Smooth muscle cell (in vitro differentiated cells): ENCODE results near the gene GALNT7. TPM values are rescaled to one million over a fixed set of nuclear protein-coding genes. Genes with fewer than 3 reads are reported as not detected.

Experiments
- DNase-seq: peaks from one replicate; lab custom pipeline; 2025; ENCODE audit not compliant: unreplicated experiment; lab: John Stamatoyannopoulos, UW
- H2AFZ ChIP-seq: fragments of 200-600 bp; sonication (generic); 2 replicates; pipeline ENCODE4 v1.6.0; 2016; ENCODE audit warnings: antibody characterized with exemption, low read depth, mild to moderate bottlenecking
- H3F3A ChIP-seq: fragments of 200-600 bp; sonication (generic); 2 replicates; pipeline ENCODE4 v1.6.0; 2017; ENCODE audit warnings: antibody characterized with exemption, low read depth
- H3K27ac ChIP-seq: fragments of 200-600 bp; sonication (generic); 2 replicates; pipeline ENCODE4 v1.5.1; 2016; ENCODE audit warnings: low read depth, mild to moderate bottlenecking
- H3K27me3 ChIP-seq: fragments of 200-600 bp; sonication (generic); 2 replicates; pipeline ENCODE4 v1.6.1; 2016; ENCODE audit warnings: low read depth, mild to moderate bottlenecking
- H3K36me3 ChIP-seq: fragments of 200-600 bp; sonication (generic); 2 replicates; pipeline ENCODE4 v1.5.1; 2016; ENCODE audit warnings: low read depth
- H3K4me1 ChIP-seq: fragments of 200-600 bp; sonication (generic); 2 replicates; pipeline ENCODE4 v1.5.1; 2016; ENCODE audit warnings: low read depth
- H3K4me2 ChIP-seq: fragments of 200-600 bp; sonication (generic); 2 replicates; pipeline ENCODE4 v1.6.0; 2016; ENCODE audit warnings: mild to moderate bottlenecking
- H3K4me3 ChIP-seq: fragments of 200-600 bp; sonication (generic); 2 replicates; pipeline ENCODE4 v1.5.1; 2016; ENCODE audit warnings: mild to moderate bottlenecking
- H3K79me2 ChIP-seq: fragments of 200-600 bp; sonication (generic); 2 replicates; pipeline ENCODE4 v1.6.0; 2016; ENCODE audit warnings: low read depth, mild to moderate bottlenecking
- H3K9ac ChIP-seq: fragments of 200-600 bp; sonication (generic); 2 replicates; pipeline ENCODE4 v1.6.0; 2016; ENCODE audit warnings: low read depth
- H3K9me3 ChIP-seq: fragments of 200-600 bp; sonication (generic); replicated peaks from 2 replicates; pipeline ENCODE4 v1.5.1; 2016; ENCODE audit warnings: low read depth
- H4K20me1 ChIP-seq: fragments of 200-600 bp; sonication (generic); 2 replicates; pipeline ENCODE4 v1.6.0; 2016; ENCODE audit warnings: low read depth
- CTCF ChIP-seq: fragments of 200-600 bp; sonication (generic); IDR thresholded peaks from 2 replicates; pipeline ENCODE4 v1.5.1; 2017; ENCODE audit warnings: borderline replicate concordance, mild to moderate bottlenecking, antibody characterized with exemption; ENCODE audit not compliant: insufficient read depth, poor library complexity, severe bottlenecking
- WGBS: methylation state at CpG from one replicate; pipeline ENCODE4 v1.1.7; 2016; ENCODE audit warnings: low lambda C conversion rate; 5-methylcytosine and 5-hydroxymethylcytosine counted together
- polyA plus RNA-seq: library from polyadenylated mRNA; unstranded; fragments of >200 nt; fragmentation: Nextera tagmentation; extraction: Ambion mirVana; gene quantifications from 2 replicates; pipeline ENCODE4 v1.2.1, GENCODE V29; 2016
- total RNA-seq: library from RNA; depleted of rRNA; stranded (reverse); fragments of >200 nt; gene quantifications from 2 replicates; pipeline ENCODE4 v1.2.3, GENCODE V29; 2014

Gene GALNT7
- total and polyA plus RNA-seq, 2 experiments from 2014 or later: 9.0 to 33.4 TPM

GRCh38 chr4:173199553-173199952 is 30.9 kb downstream of the GALNT7 start:
- 94% methylated on average over 4 of the region's 4 CpGs for WGBS
- no peaks in the 10 kb centered on the region for H4K20me1 ChIP-seq
- no peak overlapping the region for H3K4me3 ChIP-seq
- H3K9ac ChIP-seq: no peak overlapping the region
- no peak overlapping the region for H3K27ac ChIP-seq
- H3K27me3 ChIP-seq: no peaks in the 10 kb centered on the region
- no peak for DNase-seq
- H3K9me3 ChIP-seq: no peaks in the 10 kb centered on the region
- H3K4me1 ChIP-seq: no peaks in the 10 kb centered on the region
- no peaks in the 10 kb centered on the region for H3F3A ChIP-seq
- no peak overlapping the region for H2AFZ ChIP-seq
- no peaks in the 10 kb centered on the region for H3K79me2 ChIP-seq
- no peaks in the 10 kb centered on the region for H3K36me3 ChIP-seq
- no peak for TF ChIP-seq CTCF
- no peak overlapping the region for H3K4me2 ChIP-seq

GRCh38 chr4:173200103-173200884 is 31.7 kb downstream of the GALNT7 start:
- Histone ChIP-seq H3K4me1 (no peaks in the 10 kb centered on the region), H3K9me3 (no peaks in the 10 kb centered on the region), H3K27ac (no peak overlapping the region), H3K4me2 (no peak overlapping the region), H3K4me3 (no peak overlapping the region), H3K36me3 (no peaks in the 10 kb centered on the region), H3K79me2 (peaks cover 5% of the 10 kb centered on the region), H3F3A (no peaks in the 10 kb centered on the region), H3K27me3 (no peaks in the 10 kb centered on the region), H4K20me1 (no peaks in the 10 kb centered on the region), H3K9ac (no peak overlapping the region), H2AFZ (no peak overlapping the region)
- TF ChIP-seq CTCF: no peak
- 89% methylated on average over 4 of the region's 4 CpGs for WGBS
- DNase-seq: no peak

- WGBS: 69% methylated on average over 3 of the region's 3 CpGs
Observed at GRCh38 chr4:173202395-173202794, 33.8 kb downstream of the GALNT7 start.

More at GRCh38 chr4:173202395-173202794, 33.8 kb downstream of the GALNT7 start:
- H2AFZ ChIP-seq: no peak overlapping the region
- no peak for TF ChIP-seq CTCF
- no peaks in the 10 kb centered on the region for H3K4me1 ChIP-seq
- no peak for DNase-seq
- no peak overlapping the region for H3K9ac ChIP-seq
- H3K4me3 ChIP-seq: no peak overlapping the region
- H3K79me2 ChIP-seq: peaks cover 6% of the 10 kb centered on the region
- no peaks in the 10 kb centered on the region for H3K36me3 ChIP-seq
- H3K9me3 ChIP-seq: no peaks in the 10 kb centered on the region
- no peak overlapping the region for H3K4me2 ChIP-seq
- H4K20me1 ChIP-seq: no peaks in the 10 kb centered on the region
- no peaks in the 10 kb centered on the region for H3F3A ChIP-seq
- no peak overlapping the region for H3K27ac ChIP-seq
- H3K27me3 ChIP-seq: no peaks in the 10 kb centered on the region
